GM18520 (cell line): ENCODE measurements around the gene SYNPO2L.
"Not testable (repeated sequence)": the region's sequence is repeated elsewhere in the genome, so short reads cannot be mapped to it uniquely, and the experiment has no call there.

Experiments used
- ATAC-seq: cut with Tn5 transposase; IDR thresholded peaks from one replicate; pipeline ENCODE4 v1.9.1; 2021; ENCODE audit not compliant: unreplicated experiment

Gene SYNPO2L

GRCh38 chr10:73655990-73656298 is at the start of gene SYNPO2L:
Gene SYNPO2L, minus strand, starts transcription at chr10:73656029. Its CDS starts 107 bp downstream, at chr10:73655922.
- no peak for ATAC-seq

GRCh38 chr10:73703924-73704323 is 48.1 kb upstream of the SYNPO2L start:
- not testable (repeated sequence) for ATAC-seq

GRCh38 chr10:73698819-73699218 is 43.0 kb upstream of the SYNPO2L start:
- ATAC-seq: not testable (repeated sequence)

GRCh38 chr10:73697675-73698159 is 41.9 kb upstream of the SYNPO2L start, which contains the start of gene AGAP5:
Gene AGAP5, minus strand, starts transcription at chr10:73698109. Its CDS starts 354 bp downstream, at chr10:73697755.
- not testable (repeated sequence) for ATAC-seq

- not testable (repeated sequence) for ATAC-seq
Observed at GRCh38 chr10:73695302-73695701, 39.5 kb upstream of the SYNPO2L start.

GRCh38 chr10:73690755-73691154 is 34.9 kb upstream of the SYNPO2L start:
- not testable (repeated sequence) for ATAC-seq

- ATAC-seq: not testable (repeated sequence)
Observed at GRCh38 chr10:73689596-73689995, 33.8 kb upstream of the SYNPO2L start.

- ATAC-seq: not testable (repeated sequence)
Observed at GRCh38 chr10:73687641-73688040, 31.8 kb upstream of the SYNPO2L start.

GRCh38 chr10:73674546-73674945 is 18.7 kb upstream of the SYNPO2L start:
- ATAC-seq: not testable (repeated sequence)

- ATAC-seq: not testable (repeated sequence)
Observed at GRCh38 chr10:73668378-73668777, 12.5 kb upstream of the SYNPO2L start.

GRCh38 chr10:73666153-73666809 is 10.5 kb upstream of the SYNPO2L start:
- not testable (repeated sequence) for ATAC-seq

GRCh38 chr10:73665581-73665980 is 9.8 kb upstream of the SYNPO2L start:
- not testable (repeated sequence) for ATAC-seq

GRCh38 chr10:73664156-73665040 is 8.6 kb upstream of the SYNPO2L start:
- ATAC-seq: not testable (repeated sequence)

- ATAC-seq: not testable (repeated sequence)
Observed at GRCh38 chr10:73663621-73664020, 7.8 kb upstream of the SYNPO2L start.

GRCh38 chr10:73662705-73663104 is 6.9 kb upstream of the SYNPO2L start:
- ATAC-seq: not testable (repeated sequence)

- no peak for ATAC-seq
Observed at GRCh38 chr10:73655257-73655989, 406 bp downstream of the SYNPO2L start.

GRCh38 chr10:73653701-73654100 is 2.1 kb downstream of the SYNPO2L start:
- ATAC-seq: no peak

GRCh38 chr10:73653195-73653594 is 2.6 kb downstream of the SYNPO2L start:
- ATAC-seq: no peak

- peak; percentile 42 for ATAC-seq
Observed at GRCh38 chr10:73650537-73651331, 5.1 kb downstream of the SYNPO2L start.

GRCh38 chr10:73649876-73650536 is 5.8 kb downstream of the SYNPO2L start:
- no peak for ATAC-seq
